Neural progenitor cell (in vitro differentiated cells): Measurements from ENCODE around the gene ARAP3. TPM values are rescaled to one million over a fixed set of nuclear protein-coding genes. Genes with fewer than 3 reads are reported as not detected.

ENCODE experiments used
- DNase-seq: peaks from one replicate; pipeline ENCODE4 v3.0.0-alpha.2; 2016; ENCODE audit warnings: low spot score
- H2AFZ ChIP-seq: fragments of 200-600 bp; sonication (generic); replicated peaks from 2 replicates; pipeline ENCODE4 v1.6.1; 2016; ENCODE audit warnings: antibody characterized with exemption
- H3F3A ChIP-seq: fragments of 200-600 bp; sonication (generic); 2 replicates; pipeline ENCODE4 v1.6.1; 2016; ENCODE audit warnings: antibody characterized with exemption, low read depth
- H3K27ac ChIP-seq: fragments of 200-600 bp; sonication (generic); 2 replicates; pipeline ENCODE4 v1.5.1; 2016; ENCODE audit warnings: mild to moderate bottlenecking
- H3K27me3 ChIP-seq: fragments of 200-600 bp; sonication (generic); 2 replicates; pipeline ENCODE4 v1.6.1; 2016; ENCODE audit warnings: mild to moderate bottlenecking, moderate library complexity
- H3K36me3 ChIP-seq: fragments of 200-600 bp; sonication (generic); 2 replicates; pipeline ENCODE4 v1.5.1; 2016
- H3K4me1 ChIP-seq: fragments of 200-600 bp; sonication (generic); 2 replicates; pipeline ENCODE4 v1.6.1; 2016; ENCODE audit warnings: mixed run types
- H3K4me2 ChIP-seq: fragments of 200-600 bp; sonication (generic); 2 replicates; pipeline ENCODE4 v1.6.1; 2016
- H3K4me3 ChIP-seq: fragments of 200-600 bp; sonication (generic); 2 replicates; pipeline ENCODE4 v1.5.1; 2016
- H3K79me2 ChIP-seq: fragments of 200-600 bp; sonication (generic); 2 replicates; pipeline ENCODE4 v1.6.1; 2016; ENCODE audit warnings: low read depth
- H3K9ac ChIP-seq: fragments of 200-600 bp; sonication (generic); 2 replicates; pipeline ENCODE4 v1.6.1; 2016
- H3K9me3 ChIP-seq: fragments of 200-600 bp; sonication (generic); 2 replicates; pipeline ENCODE4 v1.5.1; 2016; ENCODE audit warnings: low read depth
- H4K20me1 ChIP-seq: fragments of 200-600 bp; sonication (generic); 2 replicates; pipeline ENCODE4 v1.6.1; 2016; ENCODE audit warnings: low read depth
- H3K27ac Mint-ChIP-seq: 3 replicates; pipeline ENCODE4 v1.8.0; 2021; ENCODE audit warnings: mixed read lengths
- H3K27me3 Mint-ChIP-seq: 2 replicates; pipeline ENCODE4 v1.8.0; 2022; ENCODE audit warnings: low read depth, mild to moderate bottlenecking, inconsistent platforms, moderate library complexity, mixed read lengths; ENCODE audit not compliant: insufficient read depth
- H3K36me3 Mint-ChIP-seq: 3 replicates; pipeline ENCODE4 v1.8.0; 2021; ENCODE audit warnings: mixed read lengths
- H3K4me1 Mint-ChIP-seq: 3 replicates; pipeline ENCODE4 v1.8.0; 2021; ENCODE audit warnings: mixed read lengths
- H3K4me3 Mint-ChIP-seq: 3 replicates; pipeline ENCODE4 v1.8.0; 2021; ENCODE audit warnings: mild to moderate bottlenecking, moderate library complexity, mixed read lengths
- H3K9me3 Mint-ChIP-seq: 3 replicates; pipeline ENCODE4 v1.8.0; 2020; ENCODE audit warnings: mixed read lengths
- CTCF ChIP-seq: fragments of 200-600 bp; sonication (generic); IDR thresholded peaks from 2 replicates; pipeline ENCODE4 v1.5.1; 2017; ENCODE audit warnings: antibody characterized with exemption, mild to moderate bottlenecking
- EZH2 ChIP-seq: fragments of 200-600 bp; sonication (generic); IDR thresholded peaks from 2 replicates; pipeline ENCODE4 v1.6.1; 2017; ENCODE audit warnings: antibody characterized with exemption, mild to moderate bottlenecking, moderate library complexity
- EZH2phosphoT487 ChIP-seq: fragments of 200-600 bp; sonication (generic); IDR thresholded peaks from 2 replicates; pipeline ENCODE4 v1.6.1; 2017; ENCODE audit warnings: antibody characterized with exemption
- total RNA-seq: library from RNA; depleted of rRNA; stranded (reverse); fragments of >200 nt; gene quantifications from 2 replicates; pipeline ENCODE4 v1.2.3, GENCODE V29; 2015; ENCODE audit warnings: low replicate concordance

The ARAP3 gene
- total RNA-seq, 1 donor from 2014 or later, result 7.6 TPM

GRCh38 chr5:141696431-141696830 lies 14.4 kb upstream of the ARAP3 start:
- Mint-ChIP-seq H3K36me3 (no peaks in the 10 kb centered on the region), H3K27ac (peak overlapping the region; percentile 72), H3K9me3 (no peaks in the 10 kb centered on the region), H3K4me3 (no peak overlapping the region), H3K4me1 (peaks cover 22% of the 10 kb centered on the region), H3K27me3 (peaks cover 9% of the 10 kb centered on the region)
- no peaks in the 10 kb centered on the region for H3K79me2 ChIP-seq
- H3K27me3 ChIP-seq, result peaks cover 26% of the 10 kb centered on the region
- no peak overlapping the region for H3K4me2 ChIP-seq
- DNase-seq, result no peak
- H2AFZ ChIP-seq, result no peak overlapping the region
- H3K9me3 ChIP-seq, result no peaks in the 10 kb centered on the region
- peaks cover 12% of the 10 kb centered on the region for H3F3A ChIP-seq
- peaks cover 16% of the 10 kb centered on the region for H3K4me1 ChIP-seq
- H3K9ac ChIP-seq, result no peak overlapping the region
- TF ChIP-seq CTCF (no peak), EZH2phosphoT487 (no peak)
- H4K20me1 ChIP-seq, result no peaks in the 10 kb centered on the region
- H3K36me3 ChIP-seq, result no peaks in the 10 kb centered on the region
- H3K4me3 ChIP-seq, result no peak overlapping the region
- H3K27ac ChIP-seq, result no peak overlapping the region

- Mint-ChIP-seq H3K27ac (no peak overlapping the region), H3K36me3 (no peaks in the 10 kb centered on the region), H3K4me3 (no peak overlapping the region), H3K4me1 (peaks cover 20% of the 10 kb centered on the region), H3K9me3 (no peaks in the 10 kb centered on the region), H3K27me3 (peaks cover 14% of the 10 kb centered on the region)
- no peak overlapping the region for H3K27ac ChIP-seq
- peaks cover 26% of the 10 kb centered on the region for H3K27me3 ChIP-seq
- H3K4me1 ChIP-seq, result peaks cover 16% of the 10 kb centered on the region
- H3K79me2 ChIP-seq, result no peaks in the 10 kb centered on the region
- no peak for DNase-seq
- no peak overlapping the region for H2AFZ ChIP-seq
- H3F3A ChIP-seq, result peaks cover 12% of the 10 kb centered on the region
- H3K9ac ChIP-seq, result no peak overlapping the region
- no peak overlapping the region for H3K4me2 ChIP-seq
- H4K20me1 ChIP-seq, result no peaks in the 10 kb centered on the region
- TF ChIP-seq CTCF, result no peak
- no peak for TF ChIP-seq EZH2phosphoT487
- TF ChIP-seq EZH2, result no peak
- no peaks in the 10 kb centered on the region for H3K9me3 ChIP-seq
- H3K36me3 ChIP-seq, result no peaks in the 10 kb centered on the region
- no peak overlapping the region for H3K4me3 ChIP-seq
Observed at GRCh38 chr5:141695627-141696215, 13.7 kb upstream of the ARAP3 start.

GRCh38 chr5:141694479-141694878 lies 12.4 kb upstream of the ARAP3 start:
- peaks cover 20% of the 10 kb centered on the region for H3K4me1 Mint-ChIP-seq
- H3K4me3 ChIP-seq, result no peak overlapping the region
- no peak overlapping the region for H3K4me3 Mint-ChIP-seq
- no peak for DNase-seq
- no peak overlapping the region for H3K9ac ChIP-seq
- H3K4me2 ChIP-seq, result no peak overlapping the region
- no peak overlapping the region for H3K27ac Mint-ChIP-seq
- H3K36me3 Mint-ChIP-seq, result no peaks in the 10 kb centered on the region
- peaks cover 16% of the 10 kb centered on the region for H3K4me1 ChIP-seq
- H3K9me3 Mint-ChIP-seq, result no peaks in the 10 kb centered on the region
- H3F3A ChIP-seq, result peaks cover 12% of the 10 kb centered on the region
- H4K20me1 ChIP-seq, result no peaks in the 10 kb centered on the region
- no peaks in the 10 kb centered on the region for H3K9me3 ChIP-seq
- peaks cover 22% of the 10 kb centered on the region for H3K27me3 ChIP-seq
- H3K79me2 ChIP-seq, result no peaks in the 10 kb centered on the region
- peaks cover 16% of the 10 kb centered on the region for H3K27me3 Mint-ChIP-seq
- H2AFZ ChIP-seq, result no peak overlapping the region
- no peak for TF ChIP-seq EZH2
- TF ChIP-seq CTCF, result no peak
- no peak for TF ChIP-seq EZH2phosphoT487
- no peaks in the 10 kb centered on the region for H3K36me3 ChIP-seq
- no peak overlapping the region for H3K27ac ChIP-seq
